ES-I3 (cell line): Measurements from ENCODE around the gene STAMBP.
"Not testable (repeated sequence)": the region's sequence is repeated elsewhere in the genome, so short reads cannot be mapped to it uniquely, and the experiment has no call there.

Experiments used
- H3K36me3 ChIP-seq: 2 replicates; pipeline ENCODE4 v1.6.1; 2013; ENCODE audit warnings: mild to moderate bottlenecking, low read length, control low read depth, moderate library complexity; ENCODE audit not compliant: insufficient read depth
- H3K4me1 ChIP-seq: 2 replicates; pipeline ENCODE4 v1.6.1; 2013; ENCODE audit warnings: mild to moderate bottlenecking, control low read depth, low read length; ENCODE audit not compliant: insufficient read depth
- H3K9ac ChIP-seq: 2 replicates; pipeline ENCODE4 v1.6.1; 2013; ENCODE audit warnings: low read depth, mild to moderate bottlenecking, low read length, moderate library complexity
- H3K9me3 ChIP-seq: 2 replicates; pipeline ENCODE4 v1.6.1; 2013; ENCODE audit warnings: mild to moderate bottlenecking, low read length, moderate library complexity; ENCODE audit not compliant: control insufficient read depth, insufficient read depth

Gene STAMBP

GRCh38 chr2:73897934-73898333 is 69.2 kb downstream of the STAMBP start:
- no peaks in the 10 kb centered on the region; the same call in 1 of the 2 replicates for H3K4me1 ChIP-seq
- H3K9ac ChIP-seq, result no peak overlapping the region
- no peaks in the 10 kb centered on the region for H3K9me3 ChIP-seq
- H3K36me3 ChIP-seq, result no peaks in the 10 kb centered on the region; the same call in 1 of the 2 replicates

- Histone ChIP-seq H3K9ac (no peak overlapping the region), H3K9me3 (no peaks in the 10 kb centered on the region), H3K36me3 (no peaks in the 10 kb centered on the region; the same call in 1 of the 2 replicates), H3K4me1 (no peaks in the 10 kb centered on the region; the same call in 1 of the 2 replicates)
These were observed 71.1 kb downstream of the STAMBP start for GRCh38 chr2:73899801-73900336.

DNA sequence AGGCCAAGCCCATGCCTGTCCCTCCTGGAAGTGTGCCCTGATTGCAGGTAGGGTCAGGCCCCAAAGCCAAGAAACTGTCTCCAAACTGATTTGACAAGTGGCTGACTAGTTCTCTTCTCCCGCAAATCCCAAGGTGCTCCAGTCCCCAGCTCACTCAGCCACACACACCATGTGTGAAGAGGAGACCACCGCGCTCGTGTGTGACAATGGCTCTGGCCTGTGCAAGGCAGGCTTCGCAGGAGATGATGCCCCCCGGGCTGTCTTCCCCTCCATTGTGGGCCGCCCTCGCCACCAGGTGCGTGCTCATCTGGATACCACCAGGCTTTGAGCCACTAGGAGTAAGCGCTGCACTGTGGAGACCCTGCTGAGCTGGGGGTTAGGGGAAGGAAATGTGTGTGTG is 72.4 kb downstream of the STAMBP start:
- H3K9me3 ChIP-seq, result no peaks in the 10 kb centered on the region
- no peaks in the 10 kb centered on the region; the same call in 1 of the 2 replicates for H3K36me3 ChIP-seq
- no peaks in the 10 kb centered on the region; the same call in 1 of the 2 replicates for H3K4me1 ChIP-seq
- no peak overlapping the region for H3K9ac ChIP-seq

GRCh38 chr2:73902284-73902683 is 73.5 kb downstream of the STAMBP start:
- Histone ChIP-seq H3K4me1 (no peaks in the 10 kb centered on the region; the same call in 1 of the 2 replicates), H3K9me3 (no peaks in the 10 kb centered on the region), H3K36me3 (no peaks in the 10 kb centered on the region; the same call in 1 of the 2 replicates), H3K9ac (no peak overlapping the region)

GRCh38 chr2:73903313-73903712 is 74.6 kb downstream of the STAMBP start:
- Histone ChIP-seq H3K9ac (no peak overlapping the region), H3K9me3 (no peaks in the 10 kb centered on the region), H3K36me3 (no peaks in the 10 kb centered on the region), H3K4me1 (no peaks in the 10 kb centered on the region)

DNA sequence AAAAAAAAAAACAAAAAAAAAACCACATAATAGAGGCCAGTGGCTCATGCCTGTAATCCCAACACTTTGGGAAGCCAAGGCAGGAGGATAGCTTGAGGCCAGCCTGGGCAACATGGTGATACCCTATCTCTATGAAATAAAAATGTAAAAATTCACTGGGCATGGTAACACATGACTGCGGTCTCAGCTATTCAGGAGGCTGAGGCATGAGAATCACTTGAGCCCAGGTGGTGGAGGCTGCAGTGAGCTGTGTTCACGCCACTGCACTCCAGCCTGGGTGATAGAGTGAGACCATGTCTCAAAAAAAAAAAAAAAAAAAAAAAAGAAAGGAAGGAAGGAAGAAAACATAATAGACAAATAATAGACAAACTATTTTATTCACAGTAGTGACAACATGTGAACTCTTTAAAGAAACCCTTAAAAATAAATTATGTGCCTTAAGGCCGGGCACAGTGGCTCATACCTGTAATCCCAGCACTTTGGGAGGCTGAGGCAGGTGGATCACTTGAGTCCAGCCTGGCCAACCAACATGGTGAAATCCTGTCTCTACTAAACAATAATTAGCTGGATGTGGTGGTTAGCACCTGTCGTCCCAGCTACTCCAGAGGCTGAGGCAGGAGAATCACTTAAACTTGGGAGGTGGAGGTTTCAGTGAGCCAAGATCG is 75.3 kb downstream of the STAMBP start:
- not testable (repeated sequence) for H3K9ac ChIP-seq, H3K9me3 ChIP-seq, H3K4me1 ChIP-seq, H3K36me3 ChIP-seq

DNA sequence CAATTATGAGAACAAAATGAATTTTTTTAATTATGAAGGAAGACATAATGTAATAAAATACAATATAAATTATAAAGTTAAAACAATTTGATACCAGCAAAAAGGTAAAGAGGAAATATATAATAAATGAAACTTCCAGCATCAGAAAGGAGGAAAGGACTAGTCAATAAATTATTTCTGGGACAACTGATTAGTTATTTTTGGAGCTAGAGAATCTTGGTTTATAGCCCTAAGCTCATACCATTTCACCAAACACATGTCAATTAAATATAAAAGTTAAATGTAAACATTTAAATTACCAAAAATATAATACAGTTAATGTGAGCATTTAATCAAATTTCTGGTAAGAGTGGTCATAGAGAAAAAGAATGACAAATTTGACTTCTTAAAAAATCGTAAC is 76.2 kb downstream of the STAMBP start:
- no peak overlapping the region for H3K9ac ChIP-seq
- no peaks in the 10 kb centered on the region for H3K9me3 ChIP-seq
- no peaks in the 10 kb centered on the region for H3K36me3 ChIP-seq
- no peaks in the 10 kb centered on the region for H3K4me1 ChIP-seq

- Histone ChIP-seq H3K9ac (no peak overlapping the region), H3K36me3 (no peaks in the 10 kb centered on the region)
These were observed 78.2 kb downstream of the STAMBP start for GRCh38 chr2:73906847-73907505.

DNA sequence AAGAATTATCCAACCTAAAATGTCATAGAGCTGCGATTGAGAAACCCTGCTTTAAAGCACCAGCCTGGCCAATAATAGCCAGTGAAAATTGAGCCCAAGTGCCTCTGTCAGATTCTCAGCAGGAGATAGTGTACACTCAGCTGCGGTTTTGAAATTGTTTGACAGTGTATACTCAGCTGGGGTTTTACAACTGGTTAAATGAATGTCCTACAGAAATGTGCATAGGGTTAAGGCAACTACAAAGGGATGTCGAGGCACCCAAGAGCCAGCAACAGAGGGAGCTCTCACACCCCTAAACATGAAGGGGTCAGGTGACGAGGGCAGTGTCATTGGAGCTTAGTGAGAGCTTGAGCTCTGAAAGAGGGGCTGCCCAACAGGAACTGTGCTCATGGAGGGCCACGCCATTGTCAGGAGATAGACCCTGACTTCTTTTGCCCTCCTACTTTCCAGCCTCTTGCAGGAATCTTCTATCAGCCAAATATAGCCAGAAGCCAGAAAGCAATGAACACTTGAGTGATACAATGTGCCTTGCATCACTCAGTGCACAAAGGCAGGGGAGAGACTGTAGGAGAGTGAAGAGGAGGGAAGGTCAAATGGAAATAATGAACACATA is 79.2 kb downstream of the STAMBP start:
- no peaks in the 10 kb centered on the region for H3K4me1 ChIP-seq
- no peaks in the 10 kb centered on the region for H3K36me3 ChIP-seq
- no peaks in the 10 kb centered on the region for H3K9me3 ChIP-seq
- no peak overlapping the region for H3K9ac ChIP-seq

More at GRCh38 chr2:73906847-73907505, 78.2 kb downstream of the STAMBP start:
- Histone ChIP-seq H3K4me1 (no peaks in the 10 kb centered on the region), H3K9me3 (no peaks in the 10 kb centered on the region)

GRCh38 chr2:73908689-73909652 is 80.2 kb downstream of the STAMBP start:
- H3K9ac ChIP-seq, result no peak overlapping the region
- H3K9me3 ChIP-seq, result no peaks in the 10 kb centered on the region
- no peaks in the 10 kb centered on the region for H3K36me3 ChIP-seq
- no peaks in the 10 kb centered on the region for H3K4me1 ChIP-seq

GRCh38 chr2:73910873-73911547 is 82.2 kb downstream of the STAMBP start:
- Histone ChIP-seq H3K9ac (no peak overlapping the region), H3K4me1 (no peaks in the 10 kb centered on the region), H3K36me3 (no peaks in the 10 kb centered on the region), H3K9me3 (no peaks in the 10 kb centered on the region)

DNA sequence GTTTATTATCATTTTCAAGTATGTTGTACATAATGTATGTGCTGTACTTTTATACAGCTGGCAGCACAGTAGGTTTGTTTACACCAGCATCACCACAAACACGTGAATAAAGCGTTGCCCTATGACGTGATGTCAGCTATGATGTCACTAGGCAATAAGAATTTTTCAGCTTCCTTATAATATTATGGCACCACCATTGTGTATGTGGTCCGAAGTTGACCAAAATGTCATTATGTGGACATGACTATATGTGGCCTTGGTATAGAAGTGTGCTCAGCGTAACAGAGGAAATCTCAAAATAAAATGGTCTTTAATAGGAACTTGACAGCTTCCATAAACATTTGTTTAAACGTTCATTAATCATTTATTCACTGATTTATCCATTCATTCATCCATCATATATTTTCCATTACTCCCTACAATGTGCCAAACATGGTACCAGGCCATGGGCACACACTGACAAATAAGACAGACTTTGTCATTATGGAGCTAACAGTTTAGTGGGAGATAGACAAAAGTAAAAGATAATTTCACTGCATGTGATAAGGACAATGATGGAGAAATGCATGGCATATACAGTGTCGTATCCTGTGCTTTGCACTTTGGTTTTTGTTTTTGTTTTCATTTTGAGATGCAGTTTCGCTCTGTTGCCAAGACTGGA is 82.9 kb downstream of the STAMBP start:
- H3K4me1 ChIP-seq, result no peaks in the 10 kb centered on the region
- no peak overlapping the region for H3K9ac ChIP-seq
- no peaks in the 10 kb centered on the region for H3K9me3 ChIP-seq
- H3K36me3 ChIP-seq, result no peaks in the 10 kb centered on the region

DNA sequence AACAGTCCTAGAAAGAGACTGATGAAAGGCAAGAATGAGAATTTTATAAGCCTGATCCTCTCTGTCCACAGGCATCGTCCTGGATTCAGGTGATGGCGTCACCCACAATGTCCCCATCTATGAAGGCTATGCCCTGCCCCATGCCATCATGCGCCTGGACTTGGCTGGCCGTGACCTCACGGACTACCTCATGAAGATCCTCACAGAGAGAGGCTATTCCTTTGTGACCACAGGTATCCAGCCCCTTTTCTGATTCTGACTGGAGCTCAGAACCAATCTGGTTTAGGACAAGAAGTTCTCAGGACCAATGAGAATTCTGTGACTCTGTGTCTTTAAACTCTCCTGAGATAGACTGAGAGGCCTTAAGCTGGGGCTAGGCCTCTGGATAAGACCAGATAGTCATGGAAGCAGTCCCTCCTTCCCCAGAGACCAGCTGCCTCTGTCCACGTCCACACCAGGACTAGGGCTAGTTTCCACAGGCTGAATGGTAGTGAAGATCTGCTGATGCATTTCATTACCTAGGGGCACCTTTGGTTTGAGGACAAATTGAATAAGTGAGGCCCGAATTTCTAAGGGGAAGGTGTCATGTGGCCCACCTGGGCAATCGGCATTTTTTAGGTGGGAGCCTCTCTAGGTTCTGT is 84.8 kb downstream of the STAMBP start:
- H3K4me1 ChIP-seq, result no peaks in the 10 kb centered on the region
- no peak overlapping the region for H3K9ac ChIP-seq
- no peaks in the 10 kb centered on the region for H3K36me3 ChIP-seq
- no peaks in the 10 kb centered on the region for H3K9me3 ChIP-seq
